ENCODE measurements around the gene AQP1. TPM values are rescaled to one million over a fixed set of nuclear protein-coding genes. Genes with fewer than 3 reads are reported as not detected.

Gene AQP1
- total and polyA plus RNA-seq, 2 of the 8 experiments (the other 6 are each of a cell fraction or from before 2014, with no cell fraction given), result 0.18 to 0.19 TPM

- TF ChIP-seq PHF8 (conservative IDR thresholded peaks at IDR 0.05; ENCODE audit: low read depth, low read length), result no peak
- no peak for TF ChIP-seq HDAC6 (IDR thresholded peaks at IDR 0.05; ENCODE audit: low read depth, low read length)
- no peak for TF ChIP-seq CEBPB (IDR thresholded peaks at IDR 0.05; ENCODE audit: low read depth, low read length)
- TF ChIP-seq BACH1 (IDR thresholded peaks at IDR 0.05; ENCODE audit: low read length), result no peak
- TF ChIP-seq KDM1A (IDR thresholded peaks at IDR 0.05; ENCODE audit: borderline replicate concordance, low read length), result no peak
- TF ChIP-seq SUZ12 (IDR thresholded peaks at IDR 0.05; ENCODE audit: low read length), result no peak
- no peak for TF ChIP-seq POLR2A (IDR thresholded peaks at IDR 0.05; ENCODE audit: control extremely low read depth in 1 of 2, low read depth in 2 of 2, low read length in 2 of 2)
- TF ChIP-seq ATF3 (IDR thresholded peaks at IDR 0.05; ENCODE audit: insufficient read depth, low read depth, low read length), result no peak
- TF ChIP-seq RFX5 (IDR thresholded peaks at IDR 0.05; ENCODE audit: borderline replicate concordance, low read depth, low read length), result no peak
- TF ChIP-seq ZNF274 (IDR thresholded peaks at IDR 0.05; ENCODE audit: borderline replicate concordance, extremely low read depth, low read length), result no peak
- TF ChIP-seq TCF12 (IDR thresholded peaks at IDR 0.05; ENCODE audit: low read depth, low read length), result no peak
- no peak for TF ChIP-seq SIN3A (conservative IDR thresholded peaks at IDR 0.05 in 1 of 2, IDR thresholded peaks at IDR 0.05 in 1 of 2; ENCODE audit: low read depth in 1 of 2, low read length in 2 of 2)
- no peak for TF ChIP-seq POU5F1 (IDR thresholded peaks at IDR 0.05; ENCODE audit: low read depth, low read length)
- no peak for TF ChIP-seq SIRT6 (IDR thresholded peaks at IDR 0.05; ENCODE audit: low read length)
- TF ChIP-seq RNF2 (IDR thresholded peaks at IDR 0.05; ENCODE audit: borderline replicate concordance, low read depth, low read length, missing control alignments, poor library complexity, severe bottlenecking), result no peak
These were observed 38.5 kb downstream of the AQP1 start (continued) for GRCh38 chr7:30950197-30950596.
